ENCODE measurements around the gene SAG. TPM values are rescaled to one million over a fixed set of nuclear protein-coding genes. Genes with fewer than 3 reads are reported as not detected.

SAG gene
- total and polyA plus RNA-seq, 12 donors, result 0.06 to 0.20 TPM; not detected in 10

DNA sequence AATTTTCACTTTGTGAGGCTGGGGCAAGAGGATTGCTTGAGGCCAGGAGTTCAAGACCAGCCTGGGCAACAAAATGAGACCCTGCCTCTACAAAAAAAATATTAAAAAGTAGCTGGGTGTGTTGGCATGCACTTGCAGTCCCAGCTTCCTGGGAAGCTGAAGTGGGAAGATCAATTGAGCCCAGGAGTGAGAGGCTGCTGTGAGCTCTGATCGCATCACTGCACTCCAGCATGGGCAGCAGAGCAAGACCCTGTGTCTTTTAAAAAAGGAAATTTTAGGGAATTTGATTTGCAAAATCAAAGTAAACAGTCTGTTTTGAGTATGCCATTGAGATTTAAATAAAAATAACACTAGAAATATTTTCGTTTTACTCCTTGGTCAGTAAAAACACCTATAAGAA lies 28.7 kb upstream of the SAG start:
- Histone ChIP-seq H3K27me3 (no peaks in the 10 kb centered on the region), H3K27ac (no peak overlapping the region), H3K4me3 (no peak overlapping the region), H3K4me1 (replicated peaks in 1 of 2) (no peaks in the 10 kb centered on the region), H3K9me3 (replicated peaks in 1 of 3) (no peaks in the 10 kb centered on the region), H3K36me3 (replicated peaks in 1 of 2) (peaks cover 0 to 88% of the 10 kb centered on the region in 2 donors)
- DNase-seq, result no peak
- TF ChIP-seq POLR2A (IDR thresholded peaks at IDR 0.05), result no peak
- TF ChIP-seq, protein P1, sequence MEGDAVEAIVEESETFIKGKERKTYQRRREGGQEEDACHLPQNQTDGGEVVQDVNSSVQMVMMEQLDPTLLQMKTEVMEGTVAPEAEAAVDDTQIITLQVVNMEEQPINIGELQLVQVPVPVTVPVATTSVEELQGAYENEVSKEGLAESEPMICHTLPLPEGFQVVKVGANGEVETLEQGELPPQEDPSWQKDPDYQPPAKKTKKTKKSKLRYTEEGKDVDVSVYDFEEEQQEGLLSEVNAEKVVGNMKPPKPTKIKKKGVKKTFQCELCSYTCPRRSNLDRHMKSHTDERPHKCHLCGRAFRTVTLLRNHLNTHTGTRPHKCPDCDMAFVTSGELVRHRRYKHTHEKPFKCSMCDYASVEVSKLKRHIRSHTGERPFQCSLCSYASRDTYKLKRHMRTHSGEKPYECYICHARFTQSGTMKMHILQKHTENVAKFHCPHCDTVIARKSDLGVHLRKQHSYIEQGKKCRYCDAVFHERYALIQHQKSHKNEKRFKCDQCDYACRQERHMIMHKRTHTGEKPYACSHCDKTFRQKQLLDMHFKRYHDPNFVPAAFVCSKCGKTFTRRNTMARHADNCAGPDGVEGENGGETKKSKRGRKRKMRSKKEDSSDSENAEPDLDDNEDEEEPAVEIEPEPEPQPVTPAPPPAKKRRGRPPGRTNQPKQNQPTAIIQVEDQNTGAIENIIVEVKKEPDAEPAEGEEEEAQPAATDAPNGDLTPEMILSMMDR (IDR thresholded peaks at IDR 0.05), result no peak
- WGBS, 4 donors, result 93 to 96% (median 95%) methylated on average over 2 of the region's 2 CpGs
- intact Hi-C loops (cut with DNase I), result no loop called here

DNA sequence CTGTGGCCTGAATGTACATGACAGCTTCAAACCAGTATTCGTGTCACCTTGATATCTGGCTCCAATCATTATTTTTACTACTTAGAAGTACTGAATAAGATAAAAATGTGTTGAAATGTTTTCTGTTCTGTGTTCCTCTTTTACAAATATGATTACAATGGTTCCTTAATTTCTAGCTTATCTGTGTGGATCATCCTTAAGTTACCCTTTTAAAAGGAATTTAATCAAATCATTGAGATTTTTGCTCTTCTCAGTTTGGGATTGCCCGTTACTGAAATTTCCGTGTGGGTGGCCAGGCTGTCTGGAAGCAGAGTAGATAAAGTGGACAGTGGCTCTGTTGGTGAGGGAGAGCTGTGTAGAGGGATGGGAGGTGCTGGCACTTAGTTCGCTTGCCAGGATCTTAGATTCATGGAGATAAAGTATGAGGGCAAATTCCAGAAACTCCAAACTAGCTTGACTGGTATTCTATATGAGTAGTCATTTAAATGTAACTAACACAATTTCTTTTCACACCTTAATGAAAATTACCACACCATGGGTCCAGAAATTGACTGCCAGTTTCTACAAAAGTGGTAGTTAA lies 27.4 kb upstream of the SAG start:
- no peaks in the 10 kb centered on the region for H3K27me3 ChIP-seq
- H3K4me3 ChIP-seq, result no peak overlapping the region
- H3K9me3 ChIP-seq (replicated peaks in 1 of 3), result no peaks in the 10 kb centered on the region
- H3K27ac ChIP-seq, result no peak overlapping the region
- H3K4me1 ChIP-seq (replicated peaks in 1 of 2), result no peaks in the 10 kb centered on the region
- WGBS, 4 donors, result 85 to 94% (median 87%) methylated on average over 4 of the region's 4 CpGs
- no peak for TF ChIP-seq POLR2A (IDR thresholded peaks at IDR 0.05)
- TF ChIP-seq, protein P1 (IDR thresholded peaks at IDR 0.05), result no peak
- peaks cover 0 to 79% of the 10 kb centered on the region in 2 donors for H3K36me3 ChIP-seq (replicated peaks in 1 of 2)
- no peak for DNase-seq
- intact Hi-C loops (cut with DNase I), result no loop called here

DNA sequence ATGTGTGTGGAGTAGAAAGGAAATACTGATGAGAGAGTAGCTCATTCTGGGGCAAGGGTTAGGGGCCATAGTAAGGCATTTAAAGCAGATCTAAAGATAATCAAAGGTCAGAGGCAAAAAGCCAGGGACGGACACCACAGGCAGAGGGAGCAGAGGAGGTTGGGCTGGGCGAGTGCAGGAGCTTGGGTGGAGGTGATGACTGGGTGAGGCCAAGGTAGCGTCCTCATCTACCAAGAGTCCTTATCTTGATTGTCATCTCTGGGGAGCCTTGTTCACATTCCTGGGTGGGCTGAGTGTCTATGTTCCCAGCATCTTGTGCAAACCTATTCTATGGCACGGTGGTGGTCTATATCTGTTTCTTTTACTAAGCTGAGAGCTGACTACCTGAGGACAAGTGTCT lies 26.1 kb upstream of the SAG start:
- no peaks in the 10 kb centered on the region for H3K27me3 ChIP-seq
- no peak overlapping the region for H3K4me3 ChIP-seq
- TF ChIP-seq, protein P1 (IDR thresholded peaks at IDR 0.05), result no peak
- TF ChIP-seq POLR2A (IDR thresholded peaks at IDR 0.05), result no peak
- no peak for DNase-seq
- no peaks in the 10 kb centered on the region for H3K4me1 ChIP-seq (replicated peaks in 1 of 2)
- intact Hi-C loops (cut with DNase I), result no loop called here
- no peaks in the 10 kb centered on the region for H3K9me3 ChIP-seq (replicated peaks in 1 of 3)
- 87 to 94% (median 91%) methylated on average over 4 of the region's 4 CpGs for WGBS, 4 donors
- H3K36me3 ChIP-seq (replicated peaks in 1 of 2), result peaks cover 0 to 78% of the 10 kb centered on the region in 2 donors
- no peak overlapping the region for H3K27ac ChIP-seq

DNA sequence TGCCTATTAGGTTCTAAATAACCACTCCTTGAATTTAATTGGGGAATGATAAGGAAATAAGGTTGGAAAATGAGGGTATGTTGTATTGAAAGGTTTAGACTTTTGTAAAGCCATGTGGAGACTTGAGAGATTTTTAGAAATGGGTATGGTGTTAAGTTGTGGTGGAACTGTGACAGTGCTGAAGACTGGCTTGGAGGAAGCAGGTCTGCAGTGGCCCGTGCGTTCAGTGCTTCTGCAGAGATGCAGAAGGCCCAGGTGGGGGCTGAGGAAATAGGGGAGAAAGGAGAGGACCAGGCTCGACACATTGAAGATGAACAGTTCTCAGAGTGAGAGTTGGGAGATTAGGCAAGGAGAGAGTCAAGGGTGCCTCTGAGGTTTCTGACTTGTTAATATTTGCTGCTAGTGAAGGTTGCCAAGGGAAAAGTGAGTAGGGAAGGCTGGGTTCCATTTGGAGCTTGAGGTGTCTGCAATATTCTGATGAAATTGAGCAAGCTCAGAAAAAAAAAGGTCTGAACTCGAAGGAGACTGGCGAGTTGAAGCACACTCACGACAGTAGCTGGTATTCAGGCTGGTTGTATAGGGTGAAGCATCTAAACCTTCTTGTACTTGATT lies 25.5 kb upstream of the SAG start:
- no peak overlapping the region for H3K4me3 ChIP-seq
- 91 to 95% (median 94%) methylated on average over 6 of the region's 6 CpGs for WGBS, 4 donors
- H3K4me1 ChIP-seq (replicated peaks in 1 of 2), result no peaks in the 10 kb centered on the region
- no peak overlapping the region for H3K27ac ChIP-seq
- peaks cover 0 to 78% of the 10 kb centered on the region in 2 donors for H3K36me3 ChIP-seq (replicated peaks in 1 of 2)
- intact Hi-C loops (cut with DNase I), result no loop called here
- DNase-seq, result no peak
- TF ChIP-seq, protein P1 (IDR thresholded peaks at IDR 0.05), result no peak
- TF ChIP-seq POLR2A (IDR thresholded peaks at IDR 0.05), result no peak
- no peaks in the 10 kb centered on the region for H3K27me3 ChIP-seq
- H3K9me3 ChIP-seq (replicated peaks in 1 of 3), result no peaks in the 10 kb centered on the region

All from adrenal gland (tissue), 12 donors.